Measurements from ENCODE around the gene AGBL4.

AGBL4 gene

GRCh38 chr1:48920851-48921250 lies 1102.9 kb downstream of the AGBL4 start (continued):
- no peak for TF ChIP-seq PATZ1 (tag by site-specific recombination; IDR thresholded peaks at IDR 0.05)
- TF ChIP-seq ZNF148 (tag by site-specific recombination; IDR thresholded peaks at IDR 0.05; ENCODE audit: borderline replicate concordance), result no peak
- no peak for TF ChIP-seq SP3 (tag by site-specific recombination; IDR thresholded peaks at IDR 0.05)
- TF ChIP-seq ZNF645 (tag by site-specific recombination; IDR thresholded peaks at IDR 0.05), result no peak

GRCh38 chr1:48917901-48918603 lies 1105.7 kb downstream of the AGBL4 start:
- H3K4me1 ChIP-seq (ENCODE audit: control insufficient read depth, insufficient read depth, low read length), result no peaks in the 10 kb centered on the region
- no peak for TF ChIP-seq ZSCAN5A (tag by site-specific recombination; IDR thresholded peaks at IDR 0.05)
- ChIA-PET POLR2A (no interaction called here), CTCF (interaction anchor here (0.6 to 1.1 kb wide), 6 partner anchors 18 to 1742 kb away, joined by 3 to 7 read pairs (median 5); no protein-coding TSS in a partner anchor)
- H3K36me3 ChIP-seq (ENCODE audit: control insufficient read depth in 2 of 2, insufficient read depth in 1 of 2, low read length in 2 of 2), result no peaks in the 10 kb centered on the region
- H3K4me3 ChIP-seq (ENCODE audit: low read depth, low read length), result no peak overlapping the region
- H3K27ac ChIP-seq (ENCODE audit: extremely low read depth, low read depth, low read length), result no peak overlapping the region
- no peaks in the 10 kb centered on the region for H3K9me3 ChIP-seq (ENCODE audit: control insufficient read depth, insufficient read depth, low read depth, low read length)

GRCh38 chr1:48917070-48917454 lies 1106.7 kb downstream of the AGBL4 start:
- ChIA-PET POLR2A (no interaction called here), CTCF (interaction anchor here (0.6 to 1.1 kb wide), 3 partner anchors 345 to 1743 kb away, joined by 3 to 7 read pairs (median 6); no protein-coding TSS in a partner anchor)
- H3K4me3 ChIP-seq (ENCODE audit: low read depth, low read length), result no peak overlapping the region
- TF ChIP-seq ZBTB11 (tag by site-specific recombination; conservative IDR thresholded peaks at IDR 0.05; ENCODE audit: low read depth), result no peak
- TF ChIP-seq ZNF544 (tag by site-specific recombination; IDR thresholded peaks at IDR 0.05), result no peak
- TF ChIP-seq ZNF692 (tag by site-specific recombination; IDR thresholded peaks at IDR 0.05), result no peak
- no peak for TF ChIP-seq SALL2 (tag by site-specific recombination; IDR thresholded peaks at IDR 0.05; ENCODE audit: borderline replicate concordance)
- no peak for TF ChIP-seq ZNF555 (tag by site-specific recombination; conservative IDR thresholded peaks at IDR 0.05)
- TF ChIP-seq HOXC10 (CRISPR knock-in tag; IDR thresholded peaks at IDR 0.05), result no peak
- TF ChIP-seq ZNF274 (IDR thresholded peaks at IDR 0.05; ENCODE audit: low read length), result no peak
- no peak for TF ChIP-seq ZNF274 (tag by site-specific recombination; IDR thresholded peaks at IDR 0.05; ENCODE audit: borderline replicate concordance)
- no peak for TF ChIP-seq ZNF626 (tag by site-specific recombination; IDR thresholded peaks at IDR 0.05)
- no peak for TF ChIP-seq MYNN (tag by site-specific recombination; IDR thresholded peaks at IDR 0.05; ENCODE audit: borderline replicate concordance)
- no peak for TF ChIP-seq MZF1 (tag by site-specific recombination; IDR thresholded peaks at IDR 0.05; ENCODE audit: borderline replicate concordance)
- no peak for TF ChIP-seq ZBTB26 (tag by site-specific recombination; optimal IDR thresholded peaks at IDR 0.05)

More at GRCh38 chr1:48917070-48917454, 1106.7 kb downstream of the AGBL4 start:
- H3K9me3 ChIP-seq (ENCODE audit: control insufficient read depth, insufficient read depth, low read depth, low read length), result no peaks in the 10 kb centered on the region
- H3K36me3 ChIP-seq (ENCODE audit: control insufficient read depth in 2 of 2, insufficient read depth in 1 of 2, low read length in 2 of 2), result no peaks in the 10 kb centered on the region
- no peak overlapping the region for H3K27ac ChIP-seq (ENCODE audit: extremely low read depth, low read depth, low read length)
- no peaks in the 10 kb centered on the region for H3K4me1 ChIP-seq (ENCODE audit: control insufficient read depth, insufficient read depth, low read length)

All from HEK293 (cell line).